Fibroblast of lung (primary cell): ENCODE results near the gene CORO6.

Experiments used
- CTCF ChIP-seq, 2 donors: IDR thresholded peaks in 1 of 2; conservative IDR thresholded peaks in 1 of 2; 1 replicate in 1 of 2; 2 replicates in 1 of 2; pipeline ENCODE4 v1.5.1; 2011 to 2012; ENCODE audit warnings: low read length in 2 of 2, control low read depth in 1 of 2, inconsistent platforms in 1 of 2, low read depth in 1 of 2, mild to moderate bottlenecking in 1 of 2
- EZH2 ChIP-seq: IDR thresholded peaks from 2 replicates; pipeline ENCODE4 v1.5.1; 2012; ENCODE audit warnings: low read length, control low read depth, mild to moderate bottlenecking; ENCODE audit errors: missing control alignments

- no peak for TF ChIP-seq CTCF (conservative IDR thresholded peaks at IDR 0.05 in 1 of 2, IDR thresholded peaks at IDR 0.05 in 1 of 2; ENCODE audit: low read depth in 1 of 2, low read length in 2 of 2)
- TF ChIP-seq EZH2, result no peak
Observed at GRCh38 chr17:29621751-29622194, 939 bp downstream of the CORO6 start.
